Measurements from ENCODE around the gene NPC2. TPM values are rescaled to one million over a fixed set of nuclear protein-coding genes. Genes with fewer than 3 reads are reported as not detected.

The NPC2 gene
- polyA plus RNA-seq, 10 donors = 86.3 to 129 (median 101) TPM

- DNase-seq = no peak
Measured at GRCh38 chr14:74504412-74504811, 11.3 kb upstream of the NPC2 start.

GRCh38 chr14:74503938-74504335 is 10.8 kb upstream of the NPC2 start:
- DNase-seq = no peak

- DNase-seq = no peak
Measured at GRCh38 chr14:74503291-74503937, 10.3 kb upstream of the NPC2 start.

GRCh38 chr14:74502236-74503019 is 9.3 kb upstream of the NPC2 start:
- DNase-seq = peak in 1 of 3 donors; percentile 55

DNA sequence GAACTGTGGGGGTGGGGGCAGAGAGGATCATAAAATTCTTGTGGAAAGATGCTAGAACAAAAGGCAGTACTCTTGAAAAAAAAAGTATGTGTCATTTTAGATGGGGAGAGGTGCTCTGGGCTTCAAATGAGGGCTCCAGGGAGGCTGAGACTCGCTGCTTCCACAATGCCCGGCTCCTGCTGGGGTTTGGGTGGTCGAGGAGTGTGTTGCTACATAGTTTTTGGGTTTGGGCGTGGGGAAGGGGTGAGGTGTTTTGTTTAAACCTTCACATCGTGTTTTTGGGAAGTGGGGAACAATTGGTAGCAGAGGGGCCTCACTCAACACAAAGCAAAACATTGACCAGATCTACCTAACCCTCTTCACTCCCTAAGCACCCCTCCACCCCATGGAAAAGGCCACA is 8.6 kb upstream of the NPC2 start:
- DNase-seq = no peak

GRCh38 chr14:74501135-74501614 is 8.1 kb upstream of the NPC2 start:
- DNase-seq = peak; percentile 78 to 91 (median 84)

DNA sequence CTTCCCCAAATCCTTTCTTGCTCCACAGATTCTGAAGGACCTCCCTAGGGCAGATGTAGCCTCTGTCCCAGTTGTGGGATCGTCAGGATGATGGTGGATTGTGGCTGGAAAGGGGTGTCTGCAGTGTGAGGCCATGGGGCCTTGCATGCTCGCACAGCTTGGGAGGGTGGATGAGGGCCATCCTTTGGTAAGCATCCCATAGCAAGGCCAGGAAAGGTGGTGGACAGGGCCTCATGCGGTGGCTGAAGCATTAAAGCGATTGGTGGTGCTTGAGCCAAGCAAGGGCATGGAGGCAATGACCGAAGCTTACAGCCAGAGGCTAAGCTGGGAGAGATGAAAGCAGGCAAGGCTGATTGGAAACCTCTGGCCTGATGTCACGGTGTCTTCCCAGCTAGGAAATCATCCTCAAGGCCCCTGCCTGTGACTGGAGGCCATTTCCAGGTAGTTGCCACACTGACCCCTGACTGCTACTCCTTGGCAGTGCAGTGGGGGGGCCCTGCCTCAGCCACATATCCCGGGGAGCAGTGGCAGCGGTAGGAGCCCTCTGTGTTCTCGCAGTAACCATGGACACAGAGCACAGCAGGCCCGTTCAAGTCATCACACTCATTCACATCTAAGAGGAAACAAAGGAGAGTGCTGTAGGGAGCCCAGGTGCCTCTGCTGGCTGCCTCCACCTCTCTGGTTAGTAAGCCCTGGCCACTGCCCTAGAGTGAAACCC is 7.5 kb upstream of the NPC2 start:
- no peak for DNase-seq

DNA sequence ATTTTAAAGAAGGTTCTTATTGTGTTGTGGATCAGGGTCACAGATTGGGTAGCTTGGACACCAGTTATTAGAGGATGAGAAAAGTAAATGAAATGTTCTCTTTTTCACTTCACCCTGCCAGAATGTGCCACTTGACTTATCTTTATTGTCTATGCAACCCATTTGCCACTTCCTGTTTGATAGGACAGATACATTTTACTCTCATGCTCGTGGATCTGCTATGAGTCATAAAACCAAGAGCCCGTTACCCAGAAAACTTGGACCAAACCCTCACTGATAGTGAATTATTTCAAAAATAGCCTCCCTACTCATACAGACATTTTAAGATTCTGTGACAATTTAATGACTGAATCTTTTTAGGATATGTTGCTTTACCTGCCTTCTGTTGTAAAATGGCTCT is 2.3 kb upstream of the NPC2 start:
- DNase-seq = no peak

DNA sequence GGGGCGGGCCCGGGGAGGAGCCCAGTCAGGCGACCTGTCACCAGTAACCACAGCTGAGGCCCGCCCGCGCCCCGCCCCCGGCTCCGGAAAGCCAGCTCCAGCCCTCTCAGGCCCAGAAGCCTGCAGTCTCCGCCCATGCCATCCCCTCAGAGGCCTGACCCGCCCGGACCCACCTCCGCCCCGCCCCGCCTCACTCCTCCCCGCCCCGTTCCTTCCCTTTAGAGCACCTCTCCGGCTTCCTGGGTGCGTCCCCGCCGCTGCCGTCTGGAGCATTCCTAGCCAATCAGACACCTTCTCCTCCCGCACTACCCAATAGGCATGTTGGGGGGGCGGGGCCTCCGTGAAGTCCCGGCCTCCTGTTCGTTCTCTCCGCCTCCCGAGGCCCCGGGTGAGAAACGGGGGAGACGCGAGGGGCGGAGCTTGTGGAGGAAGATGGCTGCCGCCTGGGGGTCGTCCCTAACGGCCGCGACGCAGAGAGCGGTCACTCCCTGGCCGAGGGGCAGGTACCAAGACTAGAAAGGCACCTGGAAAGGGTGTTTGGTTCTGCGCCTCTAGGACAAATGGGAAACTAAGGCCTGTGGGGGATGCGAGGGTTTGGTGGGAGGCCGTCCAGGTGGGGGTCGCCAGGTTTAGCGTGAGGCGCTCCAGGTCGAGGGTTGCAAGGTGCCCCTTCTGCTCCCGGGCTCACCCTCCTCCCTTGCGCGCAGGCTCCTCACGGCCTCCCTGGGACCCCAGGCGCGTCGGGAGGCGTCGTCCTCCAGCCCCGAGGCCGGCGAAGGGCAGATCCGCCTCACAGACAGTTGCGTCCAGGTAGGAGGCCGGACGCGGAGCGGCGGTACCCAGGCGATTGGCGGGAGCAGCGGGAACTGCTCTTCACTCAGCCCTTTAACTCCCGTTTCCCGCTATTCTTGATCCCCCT is 497 bp upstream of the NPC2 start, which contains the start of gene ISCA2:
Gene ISCA2 (plus strand): TSS at position 423 of the 919 bp plus-strand sequence. CDS start 10 bp downstream, at position 433.
- DNase-seq = peak; percentile 98 to 99 (median 99)

GRCh38 chr14:74491956-74492775 is 939 bp downstream of the NPC2 start:
- DNase-seq = peak in 2 of 3 donors; percentile 36 to 66

GRCh38 chr14:74490486-74490885 is 2.6 kb downstream of the NPC2 start:
- DNase-seq = no peak

DNA sequence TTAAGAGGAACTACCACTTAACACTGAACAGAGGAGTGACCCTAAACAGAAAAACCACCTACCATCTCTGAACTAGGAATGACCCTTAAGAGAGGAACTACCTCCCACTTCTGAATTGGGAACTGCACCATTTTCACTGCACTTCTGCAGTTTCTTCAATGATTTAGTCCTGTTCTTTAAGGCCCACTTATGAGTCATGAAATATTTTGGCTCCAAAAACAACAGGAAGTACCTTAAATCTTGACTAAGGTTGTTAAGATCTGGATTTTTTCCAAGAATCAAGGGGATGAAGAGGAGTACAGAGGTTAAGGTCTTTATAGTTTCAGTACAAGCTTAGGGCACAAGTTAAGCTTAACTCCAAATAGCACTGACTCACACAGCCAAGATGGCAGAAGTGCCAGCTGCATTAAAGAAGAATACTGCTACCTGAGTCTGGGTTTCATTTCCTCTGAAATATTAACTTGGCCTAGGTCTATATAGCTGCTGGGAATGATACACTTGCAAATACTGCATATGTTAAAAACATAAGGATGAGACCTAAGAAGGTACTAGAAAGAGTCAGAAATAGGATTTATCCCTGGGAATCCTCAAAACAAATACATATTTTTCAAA is 4.2 kb downstream of the NPC2 start:
- no peak for DNase-seq

DNA sequence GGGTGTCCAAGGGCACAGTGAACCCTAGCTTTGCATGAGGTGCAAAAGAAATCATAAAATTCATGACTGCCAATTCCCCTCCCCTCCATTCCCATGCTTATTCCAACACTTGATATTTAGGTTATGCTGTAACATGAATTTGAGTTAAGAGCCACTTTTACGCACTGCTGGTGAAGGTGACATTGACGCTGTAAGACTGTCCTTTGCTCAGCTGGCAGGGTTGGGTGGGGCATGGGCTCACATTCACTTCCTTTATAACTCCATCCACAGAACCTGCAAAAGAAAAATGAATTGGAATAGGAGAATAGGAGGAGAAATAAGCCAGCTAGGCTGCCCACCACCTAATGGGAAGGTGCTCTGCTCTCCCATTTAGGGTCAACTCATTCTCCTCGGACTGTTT is 6.9 kb downstream of the NPC2 start:
- no peak for DNase-seq

DNA sequence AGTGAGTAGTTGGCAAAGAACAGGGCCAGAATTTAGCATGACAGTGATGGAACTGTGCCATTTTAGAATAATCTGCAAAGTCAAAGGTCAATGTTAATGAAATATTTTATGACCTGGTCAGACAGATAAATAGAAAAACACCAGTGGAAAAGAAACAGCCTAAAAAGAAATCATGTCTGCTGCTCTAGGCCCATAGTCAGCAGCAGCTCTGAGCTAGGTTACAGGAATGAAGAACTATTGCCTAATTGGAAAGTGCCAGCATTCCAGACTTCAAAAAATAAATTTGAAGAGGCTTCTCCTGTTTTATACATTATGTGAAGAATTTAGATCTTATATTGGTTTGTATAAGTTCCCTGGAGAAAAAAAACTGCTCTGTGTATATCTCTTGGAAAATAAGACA is 9.8 kb downstream of the NPC2 start:
- DNase-seq = peak in 1 of 3 donors; percentile 38

- DNase-seq = no peak
Measured at GRCh38 chr14:74482571-74482970, 10.5 kb downstream of the NPC2 start.

GRCh38 chr14:74480046-74480445 is 13.1 kb downstream of the NPC2 start:
- DNase-seq = no peak

- no peak for DNase-seq
Measured at GRCh38 chr14:74478996-74479635, 14.0 kb downstream of the NPC2 start.

GRCh38 chr14:74476607-74477006 is 16.5 kb downstream of the NPC2 start:
- DNase-seq = no peak

DNA sequence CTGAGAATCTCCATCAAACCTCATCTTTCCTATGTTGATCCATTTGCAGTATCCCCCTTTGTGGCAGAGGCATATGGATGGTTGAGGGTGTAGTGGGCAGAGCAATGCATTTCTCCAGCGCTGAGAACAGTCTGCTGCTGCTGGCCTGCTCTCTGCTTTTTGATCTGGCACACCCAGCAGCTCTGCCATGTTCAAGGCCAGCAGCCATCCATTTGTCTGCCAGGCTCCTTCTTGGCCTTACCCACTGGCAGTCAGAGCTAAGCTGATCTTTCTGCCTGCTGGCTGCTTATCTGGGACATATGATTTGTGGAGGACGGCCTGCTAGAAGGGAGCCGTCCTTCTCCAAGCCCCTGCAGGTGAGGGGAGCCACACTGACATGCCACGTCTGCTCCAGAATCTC is 17.0 kb downstream of the NPC2 start:
- DNase-seq = no peak

All from muscle of back (tissue), 11 donors.